ENCODE results near the gene KLK14. TPM values are rescaled to one million over a fixed set of nuclear protein-coding genes. Genes with fewer than 3 reads are reported as not detected.

The KLK14 gene
- total RNA-seq, 1 experiment from 2014 or later, result 0.76 TPM

DNA sequence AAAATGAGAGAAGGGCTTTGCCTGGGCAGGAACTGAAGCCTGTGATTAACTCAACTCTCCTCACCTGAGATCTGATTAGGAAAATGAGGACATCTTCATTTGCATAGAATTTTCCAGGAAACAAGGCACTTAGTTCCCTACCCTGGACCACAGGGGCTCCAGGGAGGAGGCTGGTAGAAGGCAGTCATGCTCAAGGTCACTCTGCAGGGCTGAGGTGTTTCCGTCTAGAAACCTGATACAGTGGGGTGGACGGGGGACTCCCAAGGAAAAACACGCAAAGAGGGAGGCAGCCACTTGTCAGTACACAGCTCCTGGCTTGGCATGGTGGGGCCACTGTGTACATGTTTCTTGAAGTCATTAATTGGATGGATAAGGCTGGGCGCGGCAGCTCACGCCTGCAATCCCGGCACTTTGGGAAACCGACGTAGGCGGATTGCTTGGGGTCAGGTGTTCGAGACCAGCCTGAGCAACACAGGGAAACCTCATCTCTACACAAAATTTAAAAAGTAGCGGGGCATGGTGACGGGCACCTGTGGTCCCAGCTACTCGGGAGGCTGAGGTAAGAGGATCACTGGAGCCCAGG lies 6.0 kb downstream of the KLK14 start:
- H3K79me2 ChIP-seq (ENCODE audit: insufficient read depth, low read length), result no peaks in the 10 kb centered on the region
- ATAC-seq, result no peak
- H2AFZ ChIP-seq (ENCODE audit: low read depth, low read length, poor library complexity, severe bottlenecking), result no peak overlapping the region
- no peak overlapping the region for H3K9ac ChIP-seq (ENCODE audit: low read length)
- H3K4me2 ChIP-seq (ENCODE audit: low read length), result no peak overlapping the region
- intact Hi-C loops (cut with micrococcal nuclease), result no loop called here
- no peaks in the 10 kb centered on the region for H3K27me3 ChIP-seq (ENCODE audit: insufficient read depth, low read length)
- no peaks in the 10 kb centered on the region for H3K9me3 ChIP-seq (ENCODE audit: control insufficient read depth in 1 of 2, insufficient read depth in 1 of 2, low read depth in 1 of 2, low read length in 2 of 2)
- no peaks in the 10 kb centered on the region for H3K4me1 ChIP-seq (ENCODE audit: control insufficient read depth in 1 of 2, insufficient read depth in 2 of 2, low read length in 2 of 2)
- RAD21 ChIA-PET (ENCODE audit: low non-redundant PET in 1 of 2, low total read pairs in 2 of 2, uncharacterized antibody in 2 of 2, unreplicated experiment in 2 of 2), result no interaction called here
- no TSS peak for BruUV-seq (replicated peaks)
- H3K36me3 ChIP-seq (ENCODE audit: control insufficient read depth in 1 of 2, insufficient read depth in 2 of 2, low read length in 2 of 2), result no peaks in the 10 kb centered on the region
- no peak overlapping the region for H3K4me3 ChIP-seq (replicated peaks in 1 of 2; ENCODE audit: low read depth in 1 of 2, low read length in 2 of 2)
- H3K27ac ChIP-seq (ENCODE audit: low read depth, low read length), result no peak overlapping the region
- DNase-seq (ENCODE audit: low read depth, low spot score), result no peak
- CTCF ChIA-PET, result no interaction called here
- H4K20me1 ChIP-seq (ENCODE audit: insufficient read depth), result no peaks in the 10 kb centered on the region
- no peak for TF ChIP-seq EZH2 (IDR thresholded peaks at IDR 0.05)
- POLR2A ChIA-PET, result no interaction called here
- no peaks in the 10 kb centered on the region for H3K9me2 ChIP-seq (ENCODE audit: insufficient read depth)

DNA sequence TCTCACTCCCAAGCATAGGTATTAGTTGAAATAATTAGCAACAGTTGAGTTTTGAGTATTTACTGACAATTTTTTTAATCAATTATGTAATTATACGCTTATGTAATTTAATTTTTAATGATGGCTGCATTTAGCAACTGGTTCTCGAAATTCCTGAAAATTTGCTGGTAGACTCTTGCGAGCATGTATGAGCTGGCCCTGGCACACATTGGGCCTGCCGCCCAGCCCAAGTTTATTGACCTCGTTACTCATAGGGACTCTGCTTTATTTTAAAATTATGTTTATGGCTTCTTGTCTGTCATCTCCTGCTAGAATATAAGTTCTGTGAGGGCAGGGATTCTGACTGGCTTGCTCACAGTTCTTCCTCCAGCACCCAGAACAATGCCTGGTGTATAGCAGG lies 6.7 kb downstream of the KLK14 start:
- BruUV-seq (replicated peaks), result no TSS peak
- ATAC-seq, result no peak
- TF ChIP-seq FOSL1 (IDR thresholded peaks at IDR 0.05; ENCODE audit: low read depth) (no peak), SIN3A (IDR thresholded peaks at IDR 0.05; ENCODE audit: low read depth) (no peak), EZH2phosphoT487 (IDR thresholded peaks at IDR 0.05; ENCODE audit: borderline replicate concordance) (no peak), SP1 (IDR thresholded peaks at IDR 0.05; ENCODE audit: low read depth) (no peak), TCF7L2 (IDR thresholded peaks at IDR 0.05; ENCODE audit: borderline replicate concordance, extremely low read depth, insufficient read depth, insufficient read length) (no peak), EZH2 (IDR thresholded peaks at IDR 0.05) (no peak), POLR2AphosphoS5 (IDR thresholded peaks at IDR 0.05; ENCODE audit: low read depth, low read length) (no peak)
- TF ChIP-seq, protein P1, sequence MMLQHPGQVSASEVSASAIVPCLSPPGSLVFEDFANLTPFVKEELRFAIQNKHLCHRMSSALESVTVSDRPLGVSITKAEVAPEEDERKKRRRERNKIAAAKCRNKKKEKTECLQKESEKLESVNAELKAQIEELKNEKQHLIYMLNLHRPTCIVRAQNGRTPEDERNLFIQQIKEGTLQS (IDR thresholded peaks at IDR 0.05), result no peak
- TF ChIP-seq, protein P2, sequence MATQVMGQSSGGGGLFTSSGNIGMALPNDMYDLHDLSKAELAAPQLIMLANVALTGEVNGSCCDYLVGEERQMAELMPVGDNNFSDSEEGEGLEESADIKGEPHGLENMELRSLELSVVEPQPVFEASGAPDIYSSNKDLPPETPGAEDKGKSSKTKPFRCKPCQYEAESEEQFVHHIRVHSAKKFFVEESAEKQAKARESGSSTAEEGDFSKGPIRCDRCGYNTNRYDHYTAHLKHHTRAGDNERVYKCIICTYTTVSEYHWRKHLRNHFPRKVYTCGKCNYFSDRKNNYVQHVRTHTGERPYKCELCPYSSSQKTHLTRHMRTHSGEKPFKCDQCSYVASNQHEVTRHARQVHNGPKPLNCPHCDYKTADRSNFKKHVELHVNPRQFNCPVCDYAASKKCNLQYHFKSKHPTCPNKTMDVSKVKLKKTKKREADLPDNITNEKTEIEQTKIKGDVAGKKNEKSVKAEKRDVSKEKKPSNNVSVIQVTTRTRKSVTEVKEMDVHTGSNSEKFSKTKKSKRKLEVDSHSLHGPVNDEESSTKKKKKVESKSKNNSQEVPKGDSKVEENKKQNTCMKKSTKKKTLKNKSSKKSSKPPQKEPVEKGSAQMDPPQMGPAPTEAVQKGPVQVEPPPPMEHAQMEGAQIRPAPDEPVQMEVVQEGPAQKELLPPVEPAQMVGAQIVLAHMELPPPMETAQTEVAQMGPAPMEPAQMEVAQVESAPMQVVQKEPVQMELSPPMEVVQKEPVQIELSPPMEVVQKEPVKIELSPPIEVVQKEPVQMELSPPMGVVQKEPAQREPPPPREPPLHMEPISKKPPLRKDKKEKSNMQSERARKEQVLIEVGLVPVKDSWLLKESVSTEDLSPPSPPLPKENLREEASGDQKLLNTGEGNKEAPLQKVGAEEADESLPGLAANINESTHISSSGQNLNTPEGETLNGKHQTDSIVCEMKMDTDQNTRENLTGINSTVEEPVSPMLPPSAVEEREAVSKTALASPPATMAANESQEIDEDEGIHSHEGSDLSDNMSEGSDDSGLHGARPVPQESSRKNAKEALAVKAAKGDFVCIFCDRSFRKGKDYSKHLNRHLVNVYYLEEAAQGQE (IDR thresholded peaks at IDR 0.05; ENCODE audit: low read depth), result no peak
- TF ChIP-seq, protein P3, sequence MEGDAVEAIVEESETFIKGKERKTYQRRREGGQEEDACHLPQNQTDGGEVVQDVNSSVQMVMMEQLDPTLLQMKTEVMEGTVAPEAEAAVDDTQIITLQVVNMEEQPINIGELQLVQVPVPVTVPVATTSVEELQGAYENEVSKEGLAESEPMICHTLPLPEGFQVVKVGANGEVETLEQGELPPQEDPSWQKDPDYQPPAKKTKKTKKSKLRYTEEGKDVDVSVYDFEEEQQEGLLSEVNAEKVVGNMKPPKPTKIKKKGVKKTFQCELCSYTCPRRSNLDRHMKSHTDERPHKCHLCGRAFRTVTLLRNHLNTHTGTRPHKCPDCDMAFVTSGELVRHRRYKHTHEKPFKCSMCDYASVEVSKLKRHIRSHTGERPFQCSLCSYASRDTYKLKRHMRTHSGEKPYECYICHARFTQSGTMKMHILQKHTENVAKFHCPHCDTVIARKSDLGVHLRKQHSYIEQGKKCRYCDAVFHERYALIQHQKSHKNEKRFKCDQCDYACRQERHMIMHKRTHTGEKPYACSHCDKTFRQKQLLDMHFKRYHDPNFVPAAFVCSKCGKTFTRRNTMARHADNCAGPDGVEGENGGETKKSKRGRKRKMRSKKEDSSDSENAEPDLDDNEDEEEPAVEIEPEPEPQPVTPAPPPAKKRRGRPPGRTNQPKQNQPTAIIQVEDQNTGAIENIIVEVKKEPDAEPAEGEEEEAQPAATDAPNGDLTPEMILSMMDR (IDR thresholded peaks at IDR 0.05 in 2 of 3, conservative IDR thresholded peaks at IDR 0.05 in 1 of 3; ENCODE audit: borderline replicate concordance in 1 of 3, insufficient read depth in 1 of 3, low read depth in 2 of 3, low read length in 2 of 3), result no peak
- POLR2A ChIA-PET, result no interaction called here
- no peak overlapping the region for H3K4me2 ChIP-seq (ENCODE audit: low read length)
- no peak for DNase-seq (ENCODE audit: low read depth, low spot score)
- H3K9ac ChIP-seq (ENCODE audit: low read length), result no peak overlapping the region
- no peaks in the 10 kb centered on the region for H3K4me1 ChIP-seq (ENCODE audit: control insufficient read depth in 1 of 2, insufficient read depth in 2 of 2, low read length in 2 of 2)
- H4K20me1 ChIP-seq (ENCODE audit: insufficient read depth), result no peaks in the 10 kb centered on the region
- no peaks in the 10 kb centered on the region for H3K27me3 ChIP-seq (ENCODE audit: insufficient read depth, low read length)
- RAD21 ChIA-PET (ENCODE audit: low non-redundant PET in 1 of 2, low total read pairs in 2 of 2, uncharacterized antibody in 2 of 2, unreplicated experiment in 2 of 2), result no interaction called here
- H3K79me2 ChIP-seq (ENCODE audit: insufficient read depth, low read length), result no peaks in the 10 kb centered on the region
- H3K27ac ChIP-seq (ENCODE audit: low read depth, low read length), result no peak overlapping the region
- intact Hi-C loops (cut with micrococcal nuclease), result no loop called here
- H3K9me2 ChIP-seq (ENCODE audit: insufficient read depth), result no peaks in the 10 kb centered on the region
- CTCF ChIA-PET, result no interaction called here
- H3K36me3 ChIP-seq (ENCODE audit: control insufficient read depth in 1 of 2, insufficient read depth in 2 of 2, low read length in 2 of 2), result no peaks in the 10 kb centered on the region
- no peaks in the 10 kb centered on the region for H3K9me3 ChIP-seq (ENCODE audit: control insufficient read depth in 1 of 2, insufficient read depth in 1 of 2, low read depth in 1 of 2, low read length in 2 of 2)
- H3K4me3 ChIP-seq (replicated peaks in 1 of 2; ENCODE audit: low read depth in 1 of 2, low read length in 2 of 2), result no peak overlapping the region
- H2AFZ ChIP-seq (ENCODE audit: low read depth, low read length, poor library complexity, severe bottlenecking), result no peak overlapping the region

Measured in HCT116 (cell line).